Ovary (tissue), 3 donors: Measurements from ENCODE around the gene ZNF775.

Experiments
- POLR2A ChIP-seq: fragments of 450-650 bp; IDR thresholded peaks from one replicate; pipeline ENCODE4 v1.6.1; 2017; ENCODE audit warnings: antibody characterized with exemption, mild to moderate bottlenecking, moderate library complexity
- TF ChIP-seq, protein P1 (sequence below), 3 donors: fragments of 450-650 bp in 2 of 3; fragments of 200-600 bp in 1 of 3; IDR thresholded peaks; one replicate each; pipeline versions ENCODE4 v1.5.1 to v1.8.0; 2016 to 2022; ENCODE audit warnings: antibody characterized with exemption in 3 of 3, mild to moderate bottlenecking in 1 of 3
- donor health status: DM: no; HTN: no; CAD: no.

DNA sequence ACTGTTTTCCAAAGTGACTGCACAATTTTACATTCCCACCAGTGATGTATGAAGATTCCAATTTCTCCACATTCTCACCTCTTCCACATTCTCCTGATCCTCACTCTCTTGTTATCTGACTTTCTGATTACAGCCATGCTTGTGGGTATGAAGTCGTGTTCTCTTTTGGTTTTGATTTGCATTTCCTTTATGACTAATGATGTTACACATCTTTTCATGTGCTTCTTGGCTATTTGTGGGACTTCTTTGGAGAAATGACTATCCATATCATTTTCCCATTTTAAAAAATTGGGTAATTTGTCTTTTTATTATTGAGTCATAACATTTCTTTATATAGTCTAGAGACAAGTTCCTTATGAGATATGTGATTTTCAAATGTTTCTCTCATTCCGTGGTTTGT lies 60.8 kb downstream of the ZNF775 start:
- TF ChIP-seq, protein P1, sequence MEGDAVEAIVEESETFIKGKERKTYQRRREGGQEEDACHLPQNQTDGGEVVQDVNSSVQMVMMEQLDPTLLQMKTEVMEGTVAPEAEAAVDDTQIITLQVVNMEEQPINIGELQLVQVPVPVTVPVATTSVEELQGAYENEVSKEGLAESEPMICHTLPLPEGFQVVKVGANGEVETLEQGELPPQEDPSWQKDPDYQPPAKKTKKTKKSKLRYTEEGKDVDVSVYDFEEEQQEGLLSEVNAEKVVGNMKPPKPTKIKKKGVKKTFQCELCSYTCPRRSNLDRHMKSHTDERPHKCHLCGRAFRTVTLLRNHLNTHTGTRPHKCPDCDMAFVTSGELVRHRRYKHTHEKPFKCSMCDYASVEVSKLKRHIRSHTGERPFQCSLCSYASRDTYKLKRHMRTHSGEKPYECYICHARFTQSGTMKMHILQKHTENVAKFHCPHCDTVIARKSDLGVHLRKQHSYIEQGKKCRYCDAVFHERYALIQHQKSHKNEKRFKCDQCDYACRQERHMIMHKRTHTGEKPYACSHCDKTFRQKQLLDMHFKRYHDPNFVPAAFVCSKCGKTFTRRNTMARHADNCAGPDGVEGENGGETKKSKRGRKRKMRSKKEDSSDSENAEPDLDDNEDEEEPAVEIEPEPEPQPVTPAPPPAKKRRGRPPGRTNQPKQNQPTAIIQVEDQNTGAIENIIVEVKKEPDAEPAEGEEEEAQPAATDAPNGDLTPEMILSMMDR (IDR thresholded peaks at IDR 0.05), result no peak
- no peak for TF ChIP-seq POLR2A
